ENCODE data around the gene ERLEC1. TPM values are rescaled to one million over a fixed set of nuclear protein-coding genes. Genes with fewer than 3 reads are reported as not detected.

Gene ERLEC1
- total RNA-seq, 1 experiment from 2014 or later, result 35.7 TPM

GRCh38 chr2:53785366-53785765 is 1.5 kb upstream of the ERLEC1 start:
- no TSS peak for BruUV-seq (replicated peaks)
- H3K9me2 ChIP-seq (ENCODE audit: insufficient read depth), result no peaks in the 10 kb centered on the region
- H3K36me3 ChIP-seq (ENCODE audit: low read depth), result peaks cover 7% of the 10 kb centered on the region; the same call in 1 of the 2 replicates
- CTCF ChIA-PET, result no interaction called here
- peaks cover 95% of the 10 kb centered on the region for H3K79me2 ChIP-seq (ENCODE audit: low read depth)
- H2AFZ ChIP-seq, result no peak overlapping the region
- H3K4me3 ChIP-seq, result peak overlapping the region; percentile 88
- no peaks in the 10 kb centered on the region for H3K9me3 ChIP-seq (ENCODE audit: insufficient read depth, low read depth)
- H3K4me1 ChIP-seq (replicated peaks; ENCODE audit: insufficient read depth), result peaks cover 26% of the 10 kb centered on the region
- TF ChIP-seq CTCF (conservative IDR thresholded peaks at IDR 0.05) (no peak), EZH2 (IDR thresholded peaks at IDR 0.05; ENCODE audit: low read depth) (no peak)
- no peak for DNase-seq
- H3K27ac ChIP-seq, result no peak overlapping the region
- H3K4me2 ChIP-seq, result peak overlapping the region; percentile 95
- peaks cover 14% of the 10 kb centered on the region; the same call in 1 of the 2 replicates for H4K20me1 ChIP-seq (ENCODE audit: insufficient read depth)
- POLR2A ChIA-PET (ENCODE audit: unreplicated experiment), result no interaction called here
- intact Hi-C loops (cut with micrococcal nuclease; ENCODE audit: unreplicated experiment), result loop anchor here (10.0 kb wide), 1 partner anchor 919 kb away; no protein-coding TSS in a partner anchor
- peaks cover 12% of the 10 kb centered on the region; the same call in 1 of the 2 replicates for H3F3A ChIP-seq (ENCODE audit: insufficient read depth, low read depth)
- no peaks in the 10 kb centered on the region for H3K27me3 ChIP-seq (ENCODE audit: insufficient read depth, low read depth)

- peak overlapping the region; percentile 51 for H3K27ac ChIP-seq
- peak overlapping the region; percentile 93 for H2AFZ ChIP-seq
- TSS peak; percentile 53 for BruUV-seq (replicated peaks)
- H3K4me1 ChIP-seq (replicated peaks; ENCODE audit: insufficient read depth), result peaks cover 26% of the 10 kb centered on the region
- CTCF ChIA-PET, result no interaction called here
- TF ChIP-seq CTCF (conservative IDR thresholded peaks at IDR 0.05) (no peak), EZH2 (IDR thresholded peaks at IDR 0.05; ENCODE audit: low read depth) (no peak)
- H4K20me1 ChIP-seq (ENCODE audit: insufficient read depth), result peaks cover 14% of the 10 kb centered on the region
- peaks cover 17% of the 10 kb centered on the region; the same call in 1 of the 2 replicates for H3F3A ChIP-seq (ENCODE audit: insufficient read depth, low read depth)
- H3K27me3 ChIP-seq (ENCODE audit: insufficient read depth, low read depth), result no peaks in the 10 kb centered on the region
- DNase-seq, result peak in 1 of 2 experiments; percentile 56
- intact Hi-C loops (cut with micrococcal nuclease; ENCODE audit: unreplicated experiment), result loop anchor here (10.0 kb wide), 1 partner anchor 918 kb away; no protein-coding TSS in a partner anchor
- H3K4me3 ChIP-seq, result peak overlapping the region; percentile 88
- H3K9me3 ChIP-seq (ENCODE audit: insufficient read depth, low read depth), result no peaks in the 10 kb centered on the region
- peaks cover 95% of the 10 kb centered on the region for H3K79me2 ChIP-seq (ENCODE audit: low read depth)
- POLR2A ChIA-PET (ENCODE audit: unreplicated experiment), result no interaction called here
- peak overlapping the region; percentile 95 for H3K4me2 ChIP-seq
- H3K36me3 ChIP-seq (ENCODE audit: low read depth), result peaks cover 7% of the 10 kb centered on the region; the same call in 1 of the 2 replicates
- H3K9me2 ChIP-seq (ENCODE audit: insufficient read depth), result no peaks in the 10 kb centered on the region
Observed at GRCh38 chr2:53786352-53786704, 516 bp upstream of the ERLEC1 start.

- intact Hi-C loops (cut with micrococcal nuclease; ENCODE audit: unreplicated experiment), result loop anchor here (10.0 kb wide), 1 partner anchor 917 kb away; no protein-coding TSS in a partner anchor
- peaks cover 26% of the 10 kb centered on the region for H3K4me1 ChIP-seq (replicated peaks; ENCODE audit: insufficient read depth)
- no peaks in the 10 kb centered on the region for H3K9me3 ChIP-seq (ENCODE audit: insufficient read depth, low read depth)
- H3K4me3 ChIP-seq, result peak overlapping the region; percentile 88
- no peak for DNase-seq
- BruUV-seq (replicated peaks), result no TSS peak
- no peaks in the 10 kb centered on the region for H3K27me3 ChIP-seq (ENCODE audit: insufficient read depth, low read depth)
- peaks cover 17% of the 10 kb centered on the region for H4K20me1 ChIP-seq (ENCODE audit: insufficient read depth)
- peaks cover 96% of the 10 kb centered on the region for H3K79me2 ChIP-seq (ENCODE audit: low read depth)
- peak overlapping the region; percentile 51 for H3K27ac ChIP-seq
- peak overlapping the region; percentile 95 for H3K4me2 ChIP-seq
- no peaks in the 10 kb centered on the region for H3K36me3 ChIP-seq (ENCODE audit: low read depth)
- TF ChIP-seq EZH2 (IDR thresholded peaks at IDR 0.05; ENCODE audit: low read depth), result no peak
- no peak for TF ChIP-seq CTCF (conservative IDR thresholded peaks at IDR 0.05)
- POLR2A ChIA-PET (ENCODE audit: unreplicated experiment), result no interaction called here
- no peaks in the 10 kb centered on the region for H3K9me2 ChIP-seq (ENCODE audit: insufficient read depth)
- peak overlapping the region; percentile 93 for H2AFZ ChIP-seq
- H3F3A ChIP-seq (ENCODE audit: insufficient read depth, low read depth), result peaks cover 18% of the 10 kb centered on the region; the same call in 1 of the 2 replicates
- CTCF ChIA-PET, result no interaction called here
Observed at GRCh38 chr2:53787614-53788289, 908 bp downstream of the ERLEC1 start.

Measured in PC-9 (cell line).